Measurements from ENCODE around the gene C4orf54. TPM values are rescaled to one million over a fixed set of nuclear protein-coding genes. Genes with fewer than 3 reads are reported as not detected.

C4orf54 gene
- not detected for total RNA-seq

DNA sequence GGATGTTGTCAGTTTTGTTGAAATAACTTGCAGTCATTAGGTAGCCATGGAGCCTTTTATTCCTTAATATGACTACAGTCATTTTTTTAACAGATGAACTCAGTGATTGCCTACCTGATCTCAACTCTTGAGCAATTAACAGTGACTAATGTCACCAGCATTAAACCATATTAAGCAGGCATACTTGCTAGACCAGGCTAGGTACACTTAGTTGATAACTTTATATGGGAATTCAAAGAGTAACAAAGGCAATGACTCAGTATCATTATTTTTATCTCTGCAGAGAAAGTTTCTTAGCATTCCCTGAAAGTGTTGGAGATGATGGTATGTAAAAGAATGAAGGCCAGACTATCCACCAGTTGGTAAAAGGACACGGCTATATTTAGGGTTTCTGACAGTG lies at the start of gene C4orf54:
TSS of gene C4orf54 (minus strand) at position 31 of the 400 bp plus-strand sequence. CDS start 3,180 bp downstream, outside the sequence.
- intact Hi-C loops (cut with micrococcal nuclease) = no loop called here
- Mint-ChIP-seq H3K27me3 (ENCODE audit: low read depth) (peaks cover 2% of the 10 kb centered on the region), H3K4me1 (ENCODE audit: low read depth) (no peaks in the 10 kb centered on the region), H3K27ac (no peak within 1 kb of the TSS), H3K36me3 (ENCODE audit: low read depth) (no peaks in the 10 kb centered on the region), H3K9me3 (no peaks in the 10 kb centered on the region), H3K4me3 (no peak within 1 kb of the TSS)
- CTCF ChIA-PET = no interaction called here
- DNase-seq = no peak

DNA sequence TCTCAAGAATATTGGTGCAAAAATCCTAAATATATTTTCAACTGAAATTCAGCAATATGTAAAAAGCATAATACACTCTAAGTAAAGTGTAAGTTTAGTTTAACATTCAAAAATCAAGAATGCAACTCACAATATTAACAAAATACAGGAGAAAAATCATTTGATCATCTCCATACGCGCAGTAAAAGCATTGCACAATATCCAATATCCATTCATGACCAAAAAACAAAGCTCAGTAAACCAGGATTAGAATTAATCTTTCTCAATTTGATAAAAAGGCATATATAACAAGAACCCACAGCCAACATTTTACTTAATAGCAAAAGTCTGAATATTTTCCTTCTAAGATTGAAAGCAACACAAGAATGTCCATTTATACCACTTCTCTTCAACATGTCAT lies 48.3 kb upstream of the C4orf54 start:
- Mint-ChIP-seq H3K36me3 (ENCODE audit: low read depth) (no peaks in the 10 kb centered on the region), H3K9me3 (no peaks in the 10 kb centered on the region), H3K27ac (no peak overlapping the region), H3K27me3 (ENCODE audit: low read depth) (peaks cover 34% of the 10 kb centered on the region), H3K4me1 (ENCODE audit: low read depth) (peaks cover 3% of the 10 kb centered on the region), H3K4me3 (no peak overlapping the region)
- intact Hi-C loops (cut with micrococcal nuclease) = no loop called here
- CTCF ChIA-PET = no interaction called here
- DNase-seq = no peak

GRCh38 chr4:99696801-99697200 lies 39.2 kb upstream of the C4orf54 start:
- Mint-ChIP-seq H3K27me3 (ENCODE audit: low read depth) (peaks cover 34% of the 10 kb centered on the region), H3K4me3 (no peak overlapping the region), H3K4me1 (ENCODE audit: low read depth) (no peaks in the 10 kb centered on the region), H3K27ac (no peak overlapping the region), H3K9me3 (peaks cover 1% of the 10 kb centered on the region), H3K36me3 (ENCODE audit: low read depth) (peaks cover 2% of the 10 kb centered on the region)
- no peak for DNase-seq
- intact Hi-C loops (cut with micrococcal nuclease) = no loop called here
- CTCF ChIA-PET = no interaction called here

GRCh38 chr4:99693140-99693539 lies 35.5 kb upstream of the C4orf54 start:
- CTCF ChIA-PET = no interaction called here
- Mint-ChIP-seq H3K4me1 (ENCODE audit: low read depth) (no peaks in the 10 kb centered on the region), H3K27ac (no peak overlapping the region), H3K4me3 (no peak overlapping the region), H3K9me3 (peaks cover 14% of the 10 kb centered on the region), H3K36me3 (ENCODE audit: low read depth) (peaks cover 2% of the 10 kb centered on the region), H3K27me3 (ENCODE audit: low read depth) (peaks cover 17% of the 10 kb centered on the region)
- intact Hi-C loops (cut with micrococcal nuclease) = no loop called here
- no peak for DNase-seq

GRCh38 chr4:99690990-99691389 lies 33.4 kb upstream of the C4orf54 start:
- H3K27ac Mint-ChIP-seq = no peak overlapping the region
- H3K9me3 Mint-ChIP-seq = peaks cover 14% of the 10 kb centered on the region
- peaks cover 2% of the 10 kb centered on the region for H3K36me3 Mint-ChIP-seq (ENCODE audit: low read depth)
- DNase-seq = no peak
- H3K4me3 Mint-ChIP-seq = no peak overlapping the region
- CTCF ChIA-PET = interaction anchor here (0.7 kb wide), 1 partner anchor 336 kb away, joined by 4 read pairs; no protein-coding TSS in a partner anchor
- H3K4me1 Mint-ChIP-seq (ENCODE audit: low read depth) = no peaks in the 10 kb centered on the region
- H3K27me3 Mint-ChIP-seq (ENCODE audit: low read depth) = peaks cover 10% of the 10 kb centered on the region
- intact Hi-C loops (cut with micrococcal nuclease) = no loop called here

- H3K4me3 Mint-ChIP-seq = no peak overlapping the region
- CTCF ChIA-PET = no interaction called here
- peaks cover 14% of the 10 kb centered on the region for H3K9me3 Mint-ChIP-seq
- no peaks in the 10 kb centered on the region for H3K4me1 Mint-ChIP-seq (ENCODE audit: low read depth)
- intact Hi-C loops (cut with micrococcal nuclease) = no loop called here
- DNase-seq = no peak
- H3K27ac Mint-ChIP-seq = no peak overlapping the region
- H3K27me3 Mint-ChIP-seq (ENCODE audit: low read depth) = peaks cover 7% of the 10 kb centered on the region
- peaks cover 2% of the 10 kb centered on the region for H3K36me3 Mint-ChIP-seq (ENCODE audit: low read depth)
Observed at GRCh38 chr4:99690472-99690871, 32.8 kb upstream of the C4orf54 start.

- Mint-ChIP-seq H3K27me3 (ENCODE audit: low read depth) (peaks cover 7% of the 10 kb centered on the region), H3K4me1 (ENCODE audit: low read depth) (no peaks in the 10 kb centered on the region), H3K9me3 (peaks cover 12% of the 10 kb centered on the region), H3K4me3 (no peak overlapping the region), H3K36me3 (ENCODE audit: low read depth) (no peaks in the 10 kb centered on the region), H3K27ac (no peak overlapping the region)
- intact Hi-C loops (cut with micrococcal nuclease) = no loop called here
- CTCF ChIA-PET = no interaction called here
- no peak for DNase-seq
Observed at GRCh38 chr4:99687120-99687519, 29.5 kb upstream of the C4orf54 start.

DNA sequence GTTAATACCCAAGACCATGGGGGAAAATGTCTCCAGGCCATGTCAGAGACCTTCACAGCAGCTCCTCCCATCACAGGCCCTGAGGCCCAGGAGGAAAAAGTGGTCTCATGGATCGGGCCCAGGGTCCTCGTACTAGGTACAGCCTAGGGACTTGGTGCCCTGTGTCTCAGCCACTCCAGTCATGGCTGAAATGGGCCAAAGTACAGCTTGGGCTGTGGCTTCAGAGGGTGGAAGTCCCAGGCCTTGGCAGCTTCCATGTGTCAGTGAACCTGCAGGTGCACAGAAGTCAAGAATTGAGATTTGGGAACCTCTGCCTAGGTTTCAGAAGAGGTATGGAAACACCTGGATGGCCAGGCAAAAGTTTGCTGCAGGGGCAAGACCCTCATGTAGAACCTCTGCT lies 27.6 kb upstream of the C4orf54 start:
- intact Hi-C loops (cut with micrococcal nuclease) = no loop called here
- CTCF ChIA-PET = no interaction called here
- no peaks in the 10 kb centered on the region for H3K36me3 Mint-ChIP-seq (ENCODE audit: low read depth)
- no peak overlapping the region for H3K4me3 Mint-ChIP-seq
- no peaks in the 10 kb centered on the region for H3K4me1 Mint-ChIP-seq (ENCODE audit: low read depth)
- H3K27me3 Mint-ChIP-seq (ENCODE audit: low read depth) = peaks cover 7% of the 10 kb centered on the region
- no peak for DNase-seq
- peaks cover 2% of the 10 kb centered on the region for H3K9me3 Mint-ChIP-seq
- H3K27ac Mint-ChIP-seq = no peak overlapping the region

DNA sequence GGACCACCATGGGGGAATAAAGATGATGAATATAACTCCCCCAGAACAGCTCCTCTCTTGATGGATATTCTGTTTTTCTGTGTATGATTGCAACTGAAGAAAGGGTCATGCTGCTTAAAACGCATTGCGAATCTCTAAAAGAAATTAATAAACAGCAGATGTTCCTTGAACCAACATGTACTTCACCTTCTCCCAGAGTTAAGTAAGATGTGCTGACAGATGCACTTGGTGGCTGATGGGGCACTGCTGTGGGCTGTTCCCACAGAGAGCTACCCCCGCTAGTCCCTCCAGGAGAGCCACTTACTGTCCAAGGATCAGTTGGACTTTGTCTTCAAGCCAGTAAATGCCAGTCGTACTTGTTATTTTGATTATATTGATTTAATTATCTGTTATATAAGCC lies 26.3 kb upstream of the C4orf54 start:
- Mint-ChIP-seq H3K27me3 (ENCODE audit: low read depth) (peaks cover 12% of the 10 kb centered on the region), H3K4me3 (no peak overlapping the region), H3K27ac (no peak overlapping the region), H3K9me3 (no peaks in the 10 kb centered on the region), H3K4me1 (ENCODE audit: low read depth) (no peaks in the 10 kb centered on the region), H3K36me3 (ENCODE audit: low read depth) (no peaks in the 10 kb centered on the region)
- intact Hi-C loops (cut with micrococcal nuclease) = no loop called here
- no peak for DNase-seq
- CTCF ChIA-PET = no interaction called here

- Mint-ChIP-seq H3K4me1 (ENCODE audit: low read depth) (no peaks in the 10 kb centered on the region), H3K27me3 (ENCODE audit: low read depth) (peaks cover 31% of the 10 kb centered on the region), H3K4me3 (no peak overlapping the region), H3K27ac (no peak overlapping the region), H3K36me3 (ENCODE audit: low read depth) (no peaks in the 10 kb centered on the region), H3K9me3 (no peaks in the 10 kb centered on the region)
- intact Hi-C loops (cut with micrococcal nuclease) = no loop called here
- no peak for DNase-seq
- CTCF ChIA-PET = no interaction called here
Observed at GRCh38 chr4:99679976-99680375, 22.3 kb upstream of the C4orf54 start.

- no peak overlapping the region for H3K4me3 Mint-ChIP-seq
- no peaks in the 10 kb centered on the region for H3K36me3 Mint-ChIP-seq (ENCODE audit: low read depth)
- CTCF ChIA-PET = no interaction called here
- peaks cover 37% of the 10 kb centered on the region for H3K27me3 Mint-ChIP-seq (ENCODE audit: low read depth)
- no peaks in the 10 kb centered on the region for H3K4me1 Mint-ChIP-seq (ENCODE audit: low read depth)
- intact Hi-C loops (cut with micrococcal nuclease) = no loop called here
- H3K27ac Mint-ChIP-seq = no peak overlapping the region
- H3K9me3 Mint-ChIP-seq = no peaks in the 10 kb centered on the region
- no peak for DNase-seq
Observed at GRCh38 chr4:99679204-99679603, 21.6 kb upstream of the C4orf54 start.

DNA sequence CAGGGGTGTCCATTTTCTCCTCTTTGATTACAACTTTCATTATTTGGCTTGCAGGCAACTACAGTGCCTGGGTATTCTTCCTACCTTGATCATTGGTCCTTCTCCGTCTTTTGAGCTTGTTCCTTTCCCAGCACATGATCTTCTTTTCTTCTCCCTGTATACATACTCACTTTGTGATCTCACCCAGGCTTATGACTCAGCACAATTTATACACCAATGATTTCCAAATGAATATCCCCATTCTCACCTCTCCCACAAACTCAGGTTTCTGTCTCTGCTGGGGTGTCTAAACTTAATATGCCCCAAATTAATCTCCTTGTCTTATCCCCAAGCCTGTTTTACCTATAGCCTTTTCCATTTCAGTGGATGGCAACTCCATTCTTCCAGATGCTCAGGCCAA lies 19.5 kb upstream of the C4orf54 start:
- Mint-ChIP-seq H3K4me1 (ENCODE audit: low read depth) (no peaks in the 10 kb centered on the region), H3K36me3 (ENCODE audit: low read depth) (peaks cover 2% of the 10 kb centered on the region), H3K27me3 (ENCODE audit: low read depth) (peaks cover 36% of the 10 kb centered on the region), H3K27ac (no peak overlapping the region), H3K4me3 (no peak overlapping the region), H3K9me3 (peaks cover 15% of the 10 kb centered on the region)
- intact Hi-C loops (cut with micrococcal nuclease) = no loop called here
- CTCF ChIA-PET = no interaction called here
- no peak for DNase-seq

DNA sequence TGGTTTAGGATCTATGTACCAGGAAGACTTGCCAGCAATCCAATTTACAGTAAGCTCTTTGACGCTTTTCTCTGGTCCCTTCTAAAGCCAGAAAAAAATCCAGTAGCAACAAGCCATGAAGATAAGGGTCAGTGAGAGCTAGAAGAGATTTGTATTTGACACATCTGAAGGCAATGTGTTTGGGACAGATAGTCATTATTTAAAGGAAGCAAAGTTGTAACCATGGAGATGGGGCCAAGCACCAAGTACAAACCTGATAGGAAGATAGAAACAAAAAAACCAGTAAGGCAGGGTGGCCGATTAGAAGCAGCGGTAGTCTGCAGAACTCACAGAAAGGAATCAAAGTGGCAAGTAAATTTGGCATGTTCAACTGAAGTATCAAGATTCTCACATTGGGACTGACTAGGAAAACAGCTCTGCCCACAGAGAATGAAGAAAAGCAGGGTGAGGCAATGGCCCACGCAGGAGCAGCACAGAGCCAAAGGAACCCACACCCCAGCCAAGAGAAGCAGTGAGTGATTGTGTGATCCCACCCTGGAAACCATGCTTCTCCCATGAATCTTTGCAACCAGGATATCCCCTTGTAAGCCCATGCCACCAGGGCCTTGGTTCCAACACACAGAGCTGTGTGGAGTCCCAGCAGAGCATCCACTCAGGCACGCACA lies 12.9 kb upstream of the C4orf54 start:
- no peak for DNase-seq
- H3K27me3 Mint-ChIP-seq (ENCODE audit: low read depth) = peaks cover 27% of the 10 kb centered on the region
- H3K4me3 Mint-ChIP-seq = no peak overlapping the region
- H3K27ac Mint-ChIP-seq = no peak overlapping the region
- CTCF ChIA-PET = interaction anchor here (0.6 kb wide), 1 partner anchor 150 kb away, joined by 4 read pairs; no protein-coding TSS in a partner anchor
- intact Hi-C loops (cut with micrococcal nuclease) = no loop called here
- no peaks in the 10 kb centered on the region for H3K4me1 Mint-ChIP-seq (ENCODE audit: low read depth)
- peaks cover 2% of the 10 kb centered on the region for H3K36me3 Mint-ChIP-seq (ENCODE audit: low read depth)
- H3K9me3 Mint-ChIP-seq = peaks cover 18% of the 10 kb centered on the region

Measured in activated naive CD4-positive, alpha-beta T cell treated with anti-CD3 and anti-CD28 coated beads for 36 hours (primary cell).